ENCODE results near the gene GABPB1.
A peak's percentile ranks its signal among the peaks of the same experiment; 100 is the strongest.

Gene GABPB1

DNA sequence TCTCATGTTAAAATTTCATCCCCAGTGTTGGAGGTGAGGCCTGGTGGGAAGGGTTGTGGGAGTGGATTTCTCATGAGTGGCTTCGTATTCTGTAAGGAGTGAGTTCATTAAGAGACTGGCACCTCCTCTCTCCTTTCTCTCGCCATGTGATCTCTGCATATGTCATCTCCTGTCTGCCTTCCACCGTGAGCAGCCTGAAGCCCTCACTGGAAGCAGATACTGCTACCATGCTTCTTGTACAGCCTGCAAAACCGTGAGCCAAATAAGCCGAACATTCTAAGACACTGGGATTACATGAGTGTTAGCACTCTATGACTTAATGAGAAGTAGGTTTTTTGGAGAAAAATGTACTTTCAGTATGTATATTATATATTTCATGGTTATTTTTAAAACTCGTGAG lies 6.8 kb upstream of the GABPB1 start:
- no peak for DNase-seq
- intact Hi-C loops (cut with DNase I; ENCODE audit: low total_unique reads) = no loop called here
- Histone ChIP-seq H3K4me3 (no peak overlapping the region), H3K9me3 (no peaks in the 10 kb centered on the region), H3K27me3 (no peaks in the 10 kb centered on the region), H3K4me1 (peaks cover 0 to 7% (median 6%) of the 10 kb centered on the region in 4 donors), H3K36me3 (peaks cover 0 to 17% (median 13%) of the 10 kb centered on the region in 3 donors), H3K27ac (no peak overlapping the region)
- TF ChIP-seq, protein P1, sequence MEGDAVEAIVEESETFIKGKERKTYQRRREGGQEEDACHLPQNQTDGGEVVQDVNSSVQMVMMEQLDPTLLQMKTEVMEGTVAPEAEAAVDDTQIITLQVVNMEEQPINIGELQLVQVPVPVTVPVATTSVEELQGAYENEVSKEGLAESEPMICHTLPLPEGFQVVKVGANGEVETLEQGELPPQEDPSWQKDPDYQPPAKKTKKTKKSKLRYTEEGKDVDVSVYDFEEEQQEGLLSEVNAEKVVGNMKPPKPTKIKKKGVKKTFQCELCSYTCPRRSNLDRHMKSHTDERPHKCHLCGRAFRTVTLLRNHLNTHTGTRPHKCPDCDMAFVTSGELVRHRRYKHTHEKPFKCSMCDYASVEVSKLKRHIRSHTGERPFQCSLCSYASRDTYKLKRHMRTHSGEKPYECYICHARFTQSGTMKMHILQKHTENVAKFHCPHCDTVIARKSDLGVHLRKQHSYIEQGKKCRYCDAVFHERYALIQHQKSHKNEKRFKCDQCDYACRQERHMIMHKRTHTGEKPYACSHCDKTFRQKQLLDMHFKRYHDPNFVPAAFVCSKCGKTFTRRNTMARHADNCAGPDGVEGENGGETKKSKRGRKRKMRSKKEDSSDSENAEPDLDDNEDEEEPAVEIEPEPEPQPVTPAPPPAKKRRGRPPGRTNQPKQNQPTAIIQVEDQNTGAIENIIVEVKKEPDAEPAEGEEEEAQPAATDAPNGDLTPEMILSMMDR (IDR thresholded peaks at IDR 0.05) = no peak

DNA sequence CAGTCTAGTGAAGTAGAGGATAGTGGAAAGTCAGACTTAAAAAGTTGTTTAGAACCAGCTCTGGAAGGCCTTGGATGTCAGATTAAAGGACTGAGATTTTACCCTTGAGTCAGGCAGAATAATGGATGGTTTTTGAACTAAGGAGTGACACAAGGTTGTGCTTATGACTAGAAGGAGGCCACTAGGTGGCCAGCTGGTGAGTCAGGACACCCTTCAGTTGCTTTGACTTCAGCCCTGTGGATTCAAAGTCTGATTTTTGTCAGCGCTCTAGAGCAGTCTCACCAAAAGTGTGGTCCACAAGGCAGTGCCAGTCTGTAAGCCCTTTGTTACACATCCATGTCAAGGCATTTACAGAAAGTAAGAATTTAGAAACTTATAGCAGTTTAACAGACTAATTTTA lies 3.8 kb upstream of the GABPB1 start:
- no peak overlapping the region for H3K27ac ChIP-seq
- no peaks in the 10 kb centered on the region for H3K9me3 ChIP-seq
- H3K27me3 ChIP-seq = no peaks in the 10 kb centered on the region
- DNase-seq = no peak
- H3K4me3 ChIP-seq = no peak overlapping the region
- H3K4me1 ChIP-seq = peaks cover 0 to 17% (median 15%) of the 10 kb centered on the region in 4 donors
- TF ChIP-seq, protein P1 (IDR thresholded peaks at IDR 0.05) = no peak
- H3K36me3 ChIP-seq = peaks cover 0 to 17% (median 13%) of the 10 kb centered on the region in 3 donors
- intact Hi-C loops (cut with DNase I; ENCODE audit: low total_unique reads) = no loop called here

DNA sequence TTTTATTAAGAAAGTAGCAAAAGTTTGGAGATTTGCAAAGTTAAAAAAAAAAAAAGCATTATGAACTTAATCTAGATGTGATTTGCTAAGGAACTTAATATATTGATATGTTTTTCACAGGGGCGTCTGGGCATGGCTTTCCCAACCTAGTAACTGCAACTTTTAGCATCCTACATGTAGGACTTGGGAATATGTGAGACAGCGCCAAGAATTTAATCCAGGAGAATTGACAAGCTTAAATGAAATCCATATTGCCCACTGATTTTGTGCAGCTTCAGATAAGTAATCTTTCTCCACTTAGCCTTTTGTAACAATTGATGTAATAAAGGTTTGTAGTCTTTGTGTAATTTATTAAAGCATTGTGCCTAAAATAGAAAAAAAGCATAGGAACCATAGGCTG lies 982 bp upstream of the GABPB1 start:
- no peak for DNase-seq
- no peaks in the 10 kb centered on the region for H3K9me3 ChIP-seq
- H3K36me3 ChIP-seq = peaks cover 0 to 8% (median 6%) of the 10 kb centered on the region in 3 donors
- no peaks in the 10 kb centered on the region for H3K27me3 ChIP-seq
- peak overlapping the region; percentile 97 to 100 for H3K27ac ChIP-seq
- TF ChIP-seq, protein P1 (IDR thresholded peaks at IDR 0.05) = no peak
- intact Hi-C loops (cut with DNase I; ENCODE audit: low total_unique reads) = loop anchor here (2.0 kb wide), 1 partner anchor 69 kb away; the partner anchor contains the start of gene USP8
- peak overlapping the region; percentile 94 to 99 for H3K4me3 ChIP-seq
- H3K4me1 ChIP-seq = peaks cover 0 to 41% (median 30%) of the 10 kb centered on the region in 4 donors

DNA sequence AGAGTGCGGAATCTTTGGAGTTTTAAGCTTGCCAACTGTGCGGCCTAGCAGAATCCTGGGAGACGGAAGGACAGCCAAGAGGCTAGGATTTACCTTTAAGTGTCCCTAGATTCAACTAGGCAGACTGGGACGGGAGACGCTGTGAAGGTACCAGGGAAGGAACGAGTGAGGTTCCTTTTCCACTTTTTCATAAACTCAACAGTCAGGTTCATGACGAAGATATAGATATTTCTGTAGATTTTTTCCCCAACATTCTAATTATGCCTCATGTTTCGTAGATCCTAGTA lies 564 bp upstream of the GABPB1 start:
- Histone ChIP-seq H3K27me3 (no peaks in the 10 kb centered on the region), H3K27ac (peak overlapping the region; percentile 97 to 100), H3K9me3 (no peaks in the 10 kb centered on the region), H3K4me3 (peak overlapping the region; percentile 94 to 99), H3K4me1 (peaks cover 0 to 45% (median 34%) of the 10 kb centered on the region in 4 donors), H3K36me3 (peaks cover 0 to 5% (median 2%) of the 10 kb centered on the region in 3 donors)
- no peak for DNase-seq
- intact Hi-C loops (cut with DNase I; ENCODE audit: low total_unique reads) = loop anchor here (2.0 kb wide), 1 partner anchor 69 kb away; the partner anchor contains the start of gene USP8
- TF ChIP-seq, protein P1 (IDR thresholded peaks at IDR 0.05) = no peak

DNA sequence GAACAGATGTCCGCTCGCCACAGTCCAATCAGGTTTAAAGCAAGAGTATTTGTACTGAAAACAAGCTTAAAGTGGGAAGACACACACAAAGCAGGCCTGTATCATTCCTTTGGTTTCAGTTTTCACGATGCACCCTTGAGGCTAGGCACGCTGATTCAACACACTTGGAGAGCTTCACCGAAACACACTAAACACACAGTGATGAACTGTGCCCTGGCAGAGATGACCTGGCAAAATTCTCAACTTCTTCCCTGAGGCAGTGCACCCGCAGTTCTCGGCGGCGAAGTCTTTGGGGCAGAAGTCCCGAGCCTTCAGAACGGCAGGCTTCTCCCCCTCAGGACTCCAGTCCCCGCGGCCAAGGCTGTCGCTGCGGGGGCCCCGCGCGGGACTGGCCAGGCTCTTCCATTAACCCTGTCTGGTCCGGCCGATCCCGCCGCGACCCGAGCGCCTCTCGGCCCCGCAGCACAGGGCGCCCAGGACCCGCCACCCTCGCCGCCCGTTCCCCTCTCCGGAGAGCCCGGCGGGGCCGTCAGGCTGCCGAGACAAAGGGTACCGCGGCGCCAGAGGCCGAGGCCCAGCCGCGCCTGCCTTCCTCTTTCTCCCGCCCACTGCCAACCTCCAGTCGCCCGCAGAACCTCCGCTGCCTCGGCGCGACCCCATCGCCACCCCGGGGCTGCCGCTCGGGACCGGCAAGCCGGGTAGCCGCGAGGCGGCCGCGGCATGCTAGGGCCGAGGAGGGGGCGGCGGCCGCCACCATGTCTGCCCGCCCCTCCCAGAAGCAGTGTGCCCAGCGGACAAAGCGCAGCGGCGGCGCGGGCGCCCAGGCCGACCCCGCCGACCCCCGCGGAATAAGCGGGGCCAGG lies 792 bp downstream of the GABPB1 start:
- H3K36me3 ChIP-seq = no peaks in the 10 kb centered on the region
- H3K9me3 ChIP-seq = no peaks in the 10 kb centered on the region
- peaks cover 0 to 58% (median 37%) of the 10 kb centered on the region in 4 donors for H3K4me1 ChIP-seq
- peak overlapping the region; percentile 97 to 100 for H3K27ac ChIP-seq
- peak; percentile 47 to 72 for DNase-seq
- H3K27me3 ChIP-seq = no peaks in the 10 kb centered on the region
- TF ChIP-seq, protein P1 (IDR thresholded peaks at IDR 0.05) = no peak
- peak overlapping the region; percentile 94 to 99 for H3K4me3 ChIP-seq
- intact Hi-C loops (cut with DNase I; ENCODE audit: low total_unique reads) = loop anchor here (2.0 kb wide), 1 partner anchor 71 kb away; the partner anchor contains the start of gene USP8
